Measurements from ENCODE around the gene NUP62.

DNA sequence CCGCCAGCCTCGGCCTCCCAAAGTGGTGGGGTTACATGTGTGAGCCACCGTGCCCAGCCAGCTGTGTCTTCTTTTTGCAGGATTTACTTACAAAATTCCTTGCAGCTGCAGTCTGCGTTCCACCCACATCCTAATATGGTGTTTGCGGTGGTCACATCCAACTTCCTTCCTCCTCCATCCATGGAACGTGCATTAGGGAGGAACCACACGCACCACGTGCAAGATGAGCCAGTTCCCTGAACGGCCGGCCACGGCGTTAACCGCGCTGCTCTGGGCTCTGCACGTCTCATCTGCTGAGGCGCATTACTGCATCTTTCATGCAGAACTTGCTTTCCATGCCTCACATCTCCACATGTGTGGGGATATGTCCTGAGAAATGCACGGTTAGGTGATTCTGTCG lies 44.7 kb upstream of the NUP62 start:
- TF ChIP-seq POLR2A (IDR thresholded peaks at IDR 0.05; ENCODE audit: low read length) (no peak), GATA1 (IDR thresholded peaks at IDR 0.05; ENCODE audit: low read depth, low read length) (no peak)
